ENCODE results near the gene CACNA1B. TPM values are rescaled to one million over a fixed set of nuclear protein-coding genes. Genes with fewer than 3 reads are reported as not detected.

The CACNA1B gene
- total RNA-seq, 2 donors from 2014 or later = 3.6 to 7.9 TPM

DNA sequence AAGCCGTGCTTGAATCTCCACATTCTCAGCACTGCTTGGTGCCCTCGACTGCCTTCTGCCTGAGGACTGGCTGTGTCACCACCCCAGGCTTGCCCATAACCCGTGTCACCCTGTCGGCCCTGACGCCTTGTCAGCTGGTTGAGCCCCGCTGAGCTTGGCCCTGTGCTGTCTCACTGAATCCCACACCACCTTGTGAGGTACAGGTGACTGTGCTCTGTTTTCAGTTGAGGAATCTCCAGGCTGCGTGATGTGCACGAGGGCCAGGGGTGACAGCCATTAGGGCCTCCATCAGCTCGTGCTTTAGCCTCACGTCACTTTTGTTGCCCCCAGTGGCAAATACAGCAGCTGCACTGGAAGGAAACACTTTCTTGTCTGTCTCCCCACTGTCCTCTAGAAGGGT lies 90.7 kb downstream of the CACNA1B start:
- DNase-seq = peak; percentile 65
- no peak overlapping the region for H3K9ac ChIP-seq (ENCODE audit: extremely low read depth, low read length, poor library complexity, severe bottlenecking)
- no peak overlapping the region for H3K4me3 ChIP-seq (ENCODE audit: low read length)
- H3K36me3 ChIP-seq (ENCODE audit: control insufficient read depth, insufficient read depth, low read length) = no peaks in the 10 kb centered on the region
- H3K9me3 Mint-ChIP-seq = no peaks in the 10 kb centered on the region
- TF ChIP-seq, protein P1, sequence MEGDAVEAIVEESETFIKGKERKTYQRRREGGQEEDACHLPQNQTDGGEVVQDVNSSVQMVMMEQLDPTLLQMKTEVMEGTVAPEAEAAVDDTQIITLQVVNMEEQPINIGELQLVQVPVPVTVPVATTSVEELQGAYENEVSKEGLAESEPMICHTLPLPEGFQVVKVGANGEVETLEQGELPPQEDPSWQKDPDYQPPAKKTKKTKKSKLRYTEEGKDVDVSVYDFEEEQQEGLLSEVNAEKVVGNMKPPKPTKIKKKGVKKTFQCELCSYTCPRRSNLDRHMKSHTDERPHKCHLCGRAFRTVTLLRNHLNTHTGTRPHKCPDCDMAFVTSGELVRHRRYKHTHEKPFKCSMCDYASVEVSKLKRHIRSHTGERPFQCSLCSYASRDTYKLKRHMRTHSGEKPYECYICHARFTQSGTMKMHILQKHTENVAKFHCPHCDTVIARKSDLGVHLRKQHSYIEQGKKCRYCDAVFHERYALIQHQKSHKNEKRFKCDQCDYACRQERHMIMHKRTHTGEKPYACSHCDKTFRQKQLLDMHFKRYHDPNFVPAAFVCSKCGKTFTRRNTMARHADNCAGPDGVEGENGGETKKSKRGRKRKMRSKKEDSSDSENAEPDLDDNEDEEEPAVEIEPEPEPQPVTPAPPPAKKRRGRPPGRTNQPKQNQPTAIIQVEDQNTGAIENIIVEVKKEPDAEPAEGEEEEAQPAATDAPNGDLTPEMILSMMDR (conservative IDR thresholded peaks at IDR 0.05) = peak; percentile 67
- no peaks in the 10 kb centered on the region for H3K4me1 ChIP-seq (ENCODE audit: control insufficient read depth, insufficient read depth, low read length)
- no peak overlapping the region for H3K27ac ChIP-seq (ENCODE audit: low read depth, low read length)
- H3K9me3 ChIP-seq (ENCODE audit: control insufficient read depth, low read length) = peaks cover 18% of the 10 kb centered on the region
- no peaks in the 10 kb centered on the region for H3K27me3 Mint-ChIP-seq (ENCODE audit: insufficient read depth)
- no peak overlapping the region for H3K4me3 Mint-ChIP-seq
- no peak overlapping the region for H3K27ac Mint-ChIP-seq
- no peaks in the 10 kb centered on the region for H3K27me3 ChIP-seq (ENCODE audit: control insufficient read depth, insufficient read depth, low read length, poor library complexity, severe bottlenecking)
- H3K4me1 Mint-ChIP-seq = no peaks in the 10 kb centered on the region
- H3K36me3 Mint-ChIP-seq (ENCODE audit: low read depth) = peaks cover 2% of the 10 kb centered on the region
- 86% methylated on average over 10 of the region's 10 CpGs for WGBS, 2 experiments (ENCODE audit: insufficient coverage in 1 of 2, insufficient read length in 1 of 2)

GRCh38 chr9:137969008-137969407 lies 91.4 kb downstream of the CACNA1B start:
- no peaks in the 10 kb centered on the region for H3K9me3 Mint-ChIP-seq
- DNase-seq = peak; percentile 22
- H3K4me1 ChIP-seq (ENCODE audit: control insufficient read depth, insufficient read depth, low read length) = no peaks in the 10 kb centered on the region
- no peaks in the 10 kb centered on the region for H3K4me1 Mint-ChIP-seq
- H3K27ac ChIP-seq (ENCODE audit: low read depth, low read length) = no peak overlapping the region
- peaks cover 14% of the 10 kb centered on the region for H3K9me3 ChIP-seq (ENCODE audit: control insufficient read depth, low read length)
- 78 to 100% methylated on average over 2 to 8 of the region's 8 CpGs for WGBS, 2 experiments (ENCODE audit: insufficient coverage in 1 of 2, insufficient read length in 1 of 2)
- no peak overlapping the region for H3K27ac Mint-ChIP-seq
- H3K27me3 Mint-ChIP-seq (ENCODE audit: insufficient read depth) = no peaks in the 10 kb centered on the region
- H3K4me3 ChIP-seq (ENCODE audit: low read length) = no peak overlapping the region
- H3K9ac ChIP-seq (ENCODE audit: extremely low read depth, low read length, poor library complexity, severe bottlenecking) = no peak overlapping the region
- H3K36me3 ChIP-seq (ENCODE audit: control insufficient read depth, insufficient read depth, low read length) = no peaks in the 10 kb centered on the region
- no peaks in the 10 kb centered on the region for H3K27me3 ChIP-seq (ENCODE audit: control insufficient read depth, insufficient read depth, low read length, poor library complexity, severe bottlenecking)
- TF ChIP-seq, protein P1 (conservative IDR thresholded peaks at IDR 0.05) = no peak
- H3K4me3 Mint-ChIP-seq = no peak overlapping the region
- H3K36me3 Mint-ChIP-seq (ENCODE audit: low read depth) = no peaks in the 10 kb centered on the region

- Histone ChIP-seq H3K27me3 (ENCODE audit: control insufficient read depth, insufficient read depth, low read length, poor library complexity, severe bottlenecking) (no peaks in the 10 kb centered on the region), H3K9me3 (ENCODE audit: control insufficient read depth, low read length) (peaks cover 8% of the 10 kb centered on the region), H3K9ac (ENCODE audit: extremely low read depth, low read length, poor library complexity, severe bottlenecking) (no peak overlapping the region), H3K4me1 (ENCODE audit: control insufficient read depth, insufficient read depth, low read length) (no peaks in the 10 kb centered on the region), H3K27ac (ENCODE audit: low read depth, low read length) (no peak overlapping the region), H3K4me3 (ENCODE audit: low read length) (no peak overlapping the region), H3K36me3 (ENCODE audit: control insufficient read depth, insufficient read depth, low read length) (no peaks in the 10 kb centered on the region)
- H3K4me1 Mint-ChIP-seq = no peaks in the 10 kb centered on the region
- no peaks in the 10 kb centered on the region for H3K36me3 Mint-ChIP-seq (ENCODE audit: low read depth)
- no peaks in the 10 kb centered on the region for H3K27me3 Mint-ChIP-seq (ENCODE audit: insufficient read depth)
- H3K27ac Mint-ChIP-seq = no peak overlapping the region
- H3K9me3 Mint-ChIP-seq = no peaks in the 10 kb centered on the region
- H3K4me3 Mint-ChIP-seq = no peak overlapping the region
- TF ChIP-seq, protein P1 (conservative IDR thresholded peaks at IDR 0.05) = no peak
- no peak for DNase-seq
- WGBS, 2 experiments (ENCODE audit: insufficient coverage in 1 of 2, insufficient read length in 1 of 2) = 74 to 95% methylated on average over 3 of the region's 3 CpGs
Observed at GRCh38 chr9:137969685-137970084, 92.1 kb downstream of the CACNA1B start.

Data from endodermal cell (in vitro differentiated cells).